HEK293 (cell line): ENCODE measurements around the gene MAPK14.

Experiments
- CTCF ChIP-seq: fragments of 450-650 bp; formaldehyde crosslinking; IDR thresholded peaks from 2 replicates; pipeline ENCODE4 v1.5.1; 2016; ENCODE audit warnings: missing biosample characterization, missing genetic modification characterization
- YY1 ChIP-seq: fragments of 450-650 bp; formaldehyde crosslinking; IDR thresholded peaks from 2 replicates; pipeline ENCODE4 v1.5.1; 2018; ENCODE audit warnings: missing biosample characterization, missing genetic modification characterization
- ZBTB1 ChIP-seq: fragments of 450-650 bp; formaldehyde crosslinking; IDR thresholded peaks from 2 replicates; pipeline ENCODE4 v1.5.1; 2016; ENCODE audit warnings: missing biosample characterization, missing genetic modification characterization
- ZBTB26 ChIP-seq: fragments of 450-650 bp; formaldehyde crosslinking; optimal IDR thresholded peaks from 2 replicates; pipeline ENCODE3; 2016; ENCODE audit warnings: missing biosample characterization, mild to moderate bottlenecking, missing genetic modification characterization
- ZNF274 ChIP-seq, 2 experiments: fragments of 200-500 bp in 1 of 2; fragments of 450-650 bp in 1 of 2; sonication (Bioruptor generic) in 1 of 2; formaldehyde crosslinking in 1 of 2; IDR thresholded peaks; 2 replicates each; pipeline versions ENCODE4 v1.5.1 to v1.6.1; 2014 to 2016; ENCODE audit warnings: borderline replicate concordance in 1 of 2, inconsistent platforms in 1 of 2, low read length in 1 of 2, missing biosample characterization in 1 of 2, missing genetic modification characterization in 1 of 2
- ZNF585B ChIP-seq: fragments of 450-650 bp; formaldehyde crosslinking; IDR thresholded peaks from 2 replicates; pipeline ENCODE4 v1.5.1; 2016; ENCODE audit warnings: missing biosample characterization, missing genetic modification characterization
- ZNF596 ChIP-seq: fragments of 450-650 bp; IDR thresholded peaks from 2 replicates; pipeline ENCODE4 v1.5.0; 2018; ENCODE audit warnings: missing biosample characterization, mild to moderate bottlenecking, missing genetic modification characterization, moderate library complexity
- ZNF660 ChIP-seq: fragments of 450-650 bp; IDR thresholded peaks from 2 replicates; pipeline ENCODE4 v1.5.1; 2018; ENCODE audit warnings: missing biosample characterization, mild to moderate bottlenecking, missing genetic modification characterization

GRCh38 chr6:36063318-36064060 is 35.9 kb downstream of the MAPK14 start:
- TF ChIP-seq YY1 (tag by site-specific recombination) (no peak), ZNF274 (IDR thresholded peaks at IDR 0.05; ENCODE audit: low read length) (no peak), ZNF274 (tag by site-specific recombination; IDR thresholded peaks at IDR 0.05; ENCODE audit: borderline replicate concordance) (no peak), ZNF585B (tag by site-specific recombination) (no peak), CTCF (tag by site-specific recombination) (no peak), ZBTB1 (no peak), ZBTB26 (tag by site-specific recombination) (no peak), ZNF660 (tag by site-specific recombination) (no peak), ZNF596 (tag by site-specific recombination) (no peak)
